Rectal smooth muscle tissue (tissue), 1 donor: Measurements from ENCODE around the gene SMYD3.
"Not testable (repeated sequence)": the region's sequence is repeated elsewhere in the genome, so short reads cannot be mapped to it uniquely, and the experiment has no call there.

Experiments
- H3K27ac ChIP-seq: one replicate; pipeline ENCODE4 v1.7.0; 2013; ENCODE audit warnings: low read depth, low read length, inconsistent platforms
- H3K27me3 ChIP-seq: one replicate; pipeline ENCODE4 v1.7.0; 2013; ENCODE audit warnings: low read length; ENCODE audit not compliant: control insufficient read depth, insufficient read depth
- H3K36me3 ChIP-seq: one replicate; pipeline ENCODE4 v1.7.0; 2013; ENCODE audit warnings: low read length; ENCODE audit not compliant: control insufficient read depth, insufficient read depth
- H3K4me1 ChIP-seq: one replicate; pipeline ENCODE4 v1.7.0; 2013; ENCODE audit warnings: low read length; ENCODE audit not compliant: control insufficient read depth, insufficient read depth
- H3K4me3 ChIP-seq: one replicate; pipeline ENCODE4 v1.7.0; 2013; ENCODE audit warnings: low read length
- H3K9ac ChIP-seq: one replicate; pipeline ENCODE4 v1.7.0; 2013; ENCODE audit warnings: low read length

SMYD3 gene

DNA sequence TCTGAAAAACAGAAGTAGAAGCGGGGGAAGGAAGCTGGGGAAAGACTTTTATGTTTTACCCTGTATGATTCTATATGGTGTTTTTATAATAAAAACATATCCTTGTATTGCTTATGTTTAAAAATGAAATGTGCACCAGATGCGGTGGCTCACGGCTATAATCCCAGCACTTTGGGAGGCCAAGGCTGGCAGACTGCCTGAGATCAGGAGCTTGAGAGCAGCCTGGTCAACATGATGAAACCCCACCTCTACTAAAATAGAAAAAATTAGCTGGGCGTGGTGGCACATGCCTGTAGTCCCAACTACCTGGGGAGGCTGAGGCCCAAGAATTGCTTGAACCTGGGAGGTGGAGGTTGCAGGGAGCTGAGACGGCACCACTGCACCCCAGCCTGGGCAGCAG is 155.4 kb downstream of the SMYD3 start:
- Histone ChIP-seq H3K4me3 (no peak overlapping the region), H3K27ac (no peak overlapping the region), H3K36me3 (no peaks in the 10 kb centered on the region), H3K4me1 (no peaks in the 10 kb centered on the region), H3K27me3 (no peaks in the 10 kb centered on the region), H3K9ac (no peak overlapping the region)

DNA sequence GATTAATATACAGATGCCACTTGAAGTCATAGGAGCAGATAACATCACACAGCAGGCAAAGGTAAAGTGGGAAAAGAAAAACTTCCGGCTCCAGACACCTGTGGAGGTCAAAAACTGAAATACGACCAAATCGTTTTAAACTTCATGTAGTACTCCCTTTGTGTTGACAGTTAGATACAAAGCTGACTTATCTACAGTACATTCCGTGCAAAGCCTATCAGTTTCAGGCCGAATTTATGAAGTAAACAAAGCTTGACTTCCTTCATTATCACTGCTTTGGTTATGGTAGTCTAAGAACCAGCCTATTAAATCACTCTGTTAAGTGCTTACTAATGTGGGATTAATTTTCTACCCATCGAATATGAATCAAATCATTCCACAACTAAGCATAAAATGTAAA is 156.3 kb downstream of the SMYD3 start:
- no peaks in the 10 kb centered on the region for H3K4me1 ChIP-seq
- no peak overlapping the region for H3K9ac ChIP-seq
- H3K4me3 ChIP-seq: no peak overlapping the region
- no peaks in the 10 kb centered on the region for H3K36me3 ChIP-seq
- H3K27ac ChIP-seq: no peak overlapping the region
- no peaks in the 10 kb centered on the region for H3K27me3 ChIP-seq

DNA sequence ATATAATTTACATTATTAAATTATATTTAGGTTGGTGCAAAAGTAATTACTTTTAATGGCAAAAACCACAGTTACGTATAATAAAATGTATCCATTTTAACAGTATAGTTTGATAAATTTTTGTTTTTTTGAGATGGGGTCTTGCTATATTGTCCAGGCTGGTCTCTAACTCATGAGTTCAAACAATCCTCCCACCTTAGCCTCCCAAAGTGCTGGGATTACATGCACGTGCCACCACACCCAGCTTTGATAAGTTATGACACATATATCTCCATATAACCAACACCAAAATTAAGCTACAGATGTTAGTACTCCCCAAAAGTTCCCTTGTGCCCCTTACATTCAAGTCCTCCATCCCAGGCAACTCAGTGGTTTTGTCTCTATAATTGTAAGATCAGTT is 163.1 kb downstream of the SMYD3 start:
- Histone ChIP-seq H3K4me3 (no peak overlapping the region), H3K36me3 (no peaks in the 10 kb centered on the region), H3K4me1 (no peaks in the 10 kb centered on the region), H3K9ac (no peak overlapping the region), H3K27me3 (no peaks in the 10 kb centered on the region), H3K27ac (no peak overlapping the region)

DNA sequence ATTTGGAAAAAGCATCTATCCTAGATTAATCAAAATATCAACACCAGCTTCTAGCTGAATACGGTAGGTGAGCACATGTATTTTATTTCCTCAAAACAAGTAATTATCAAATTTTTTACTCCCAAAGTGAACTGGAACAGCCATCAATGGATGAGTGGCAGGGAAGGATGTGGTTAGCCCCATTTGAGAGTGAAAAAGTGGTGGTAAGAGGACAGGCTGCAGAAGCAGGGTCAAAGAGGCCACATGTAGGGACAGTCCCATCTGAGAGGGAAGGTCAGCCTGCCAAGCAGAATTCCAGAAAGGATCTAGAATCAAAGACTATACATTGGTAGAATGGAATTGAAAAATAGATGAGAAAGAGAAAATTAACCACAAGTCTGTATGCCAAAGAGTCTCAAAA is 163.8 kb downstream of the SMYD3 start:
- Histone ChIP-seq H3K9ac (no peak overlapping the region), H3K4me1 (no peaks in the 10 kb centered on the region), H3K27ac (no peak overlapping the region)

DNA sequence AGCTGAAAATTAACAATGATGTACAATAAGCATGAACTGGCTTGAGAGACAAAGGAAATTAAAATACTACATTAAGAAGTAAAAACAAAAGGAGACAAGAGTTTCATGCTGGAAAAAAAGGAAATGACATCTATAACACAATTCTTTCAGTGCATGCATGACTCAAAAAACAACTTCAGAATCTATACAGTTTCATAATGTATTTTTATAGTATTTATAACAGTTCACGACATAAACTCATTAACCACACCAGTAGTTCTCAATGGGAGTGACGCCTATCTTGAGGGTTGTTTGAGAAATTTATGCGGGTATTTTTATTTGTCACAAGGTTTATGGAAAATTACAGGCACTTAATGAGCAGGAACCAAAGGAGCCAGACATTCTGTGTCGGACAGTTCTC is 168.5 kb downstream of the SMYD3 start:
- H3K27me3 ChIP-seq: no peaks in the 10 kb centered on the region
- no peaks in the 10 kb centered on the region for H3K4me1 ChIP-seq
- no peak overlapping the region for H3K4me3 ChIP-seq
- H3K36me3 ChIP-seq: no peaks in the 10 kb centered on the region
- no peak overlapping the region for H3K27ac ChIP-seq
- H3K9ac ChIP-seq: no peak overlapping the region

More for the DNA sequence above, 163.8 kb downstream of the SMYD3 start:
- no peak overlapping the region for H3K4me3 ChIP-seq
- no peaks in the 10 kb centered on the region for H3K36me3 ChIP-seq
- H3K27me3 ChIP-seq: no peaks in the 10 kb centered on the region

DNA sequence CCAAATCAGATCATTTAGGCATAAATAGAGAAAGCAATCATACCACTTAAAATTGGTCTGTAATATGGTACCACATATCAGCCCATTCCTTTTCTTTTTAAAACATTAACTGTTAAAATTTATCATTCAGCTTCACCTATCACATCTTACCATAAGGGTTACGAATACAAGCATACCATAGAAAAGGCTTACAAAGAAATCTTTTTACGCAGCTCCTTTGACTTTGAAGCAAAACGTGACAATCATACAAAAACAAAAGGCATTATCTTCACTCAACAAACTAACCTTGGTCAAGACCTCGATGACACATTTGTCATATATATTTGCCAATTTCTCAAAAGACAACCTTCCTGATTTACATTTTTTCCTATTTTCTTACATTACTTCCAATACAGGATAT is 169.0 kb downstream of the SMYD3 start:
- Histone ChIP-seq H3K27ac (no peak overlapping the region), H3K27me3 (no peaks in the 10 kb centered on the region), H3K9ac (no peak overlapping the region), H3K4me3 (no peak overlapping the region), H3K4me1 (no peaks in the 10 kb centered on the region), H3K36me3 (no peaks in the 10 kb centered on the region)

DNA sequence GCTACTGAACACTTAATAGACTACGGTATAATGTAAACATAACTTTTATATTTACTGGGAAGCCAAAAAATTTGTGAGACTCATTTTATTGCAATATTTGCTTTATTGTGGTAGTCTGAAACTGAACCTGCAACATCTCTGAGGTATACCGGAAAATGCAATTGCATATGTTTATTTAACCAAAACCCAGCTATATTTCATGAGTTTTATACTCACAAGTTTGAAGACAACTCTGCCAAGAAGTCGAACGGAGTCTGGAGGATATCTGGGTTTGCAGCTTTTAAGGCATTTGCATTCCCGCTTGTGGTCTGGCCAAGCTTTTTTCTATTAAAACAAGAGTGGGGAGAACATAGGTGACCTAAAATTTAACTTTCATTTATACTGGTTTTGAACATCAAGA is 171.9 kb downstream of the SMYD3 start:
- H3K4me1 ChIP-seq: no peaks in the 10 kb centered on the region
- H3K4me3 ChIP-seq: no peak overlapping the region
- H3K36me3 ChIP-seq: no peaks in the 10 kb centered on the region
- no peaks in the 10 kb centered on the region for H3K27me3 ChIP-seq
- no peak overlapping the region for H3K27ac ChIP-seq
- no peak overlapping the region for H3K9ac ChIP-seq

DNA sequence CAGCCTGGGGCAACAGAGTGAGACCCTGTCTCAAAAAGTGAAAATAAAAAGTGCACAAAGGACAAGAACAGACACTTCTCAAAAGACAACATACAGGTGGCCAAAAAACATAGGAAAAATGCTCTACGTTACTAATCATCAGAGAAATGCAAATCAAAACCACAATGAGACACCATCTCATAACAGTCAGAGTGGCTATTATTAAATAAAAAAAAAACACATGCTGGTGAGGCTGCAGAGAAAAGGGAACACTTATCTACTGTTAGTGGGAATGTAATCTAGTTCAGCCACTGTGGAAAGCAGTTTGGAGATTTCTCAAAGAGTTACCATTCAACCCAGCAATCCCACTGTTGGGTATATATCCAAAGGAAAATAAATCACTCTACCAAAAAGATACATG is 173.2 kb downstream of the SMYD3 start:
- Histone ChIP-seq H3K36me3 (no peaks in the 10 kb centered on the region), H3K4me3 (no peak overlapping the region), H3K27ac (no peak overlapping the region), H3K4me1 (no peaks in the 10 kb centered on the region), H3K27me3 (no peaks in the 10 kb centered on the region), H3K9ac (no peak overlapping the region)

DNA sequence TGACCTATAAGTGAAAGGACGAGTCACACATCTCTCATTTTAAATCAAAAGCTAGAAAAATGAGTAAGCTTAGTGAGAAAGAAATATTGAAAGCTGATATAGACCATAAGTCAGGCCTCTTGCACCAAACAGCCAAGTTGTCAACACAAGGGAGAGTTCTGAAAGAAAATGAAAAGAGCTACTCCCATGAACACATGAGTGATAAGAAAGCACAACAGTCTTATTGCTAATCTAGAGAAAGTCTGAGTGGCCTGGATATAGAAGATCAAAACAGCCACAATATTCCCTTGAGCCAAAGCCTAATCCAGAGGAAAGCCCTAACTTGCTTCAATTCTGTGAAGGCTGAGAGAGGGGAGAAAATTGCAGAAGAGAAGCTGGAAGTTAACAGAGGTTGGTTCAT is 175.0 kb downstream of the SMYD3 start:
- no peak overlapping the region for H3K9ac ChIP-seq

DNA sequence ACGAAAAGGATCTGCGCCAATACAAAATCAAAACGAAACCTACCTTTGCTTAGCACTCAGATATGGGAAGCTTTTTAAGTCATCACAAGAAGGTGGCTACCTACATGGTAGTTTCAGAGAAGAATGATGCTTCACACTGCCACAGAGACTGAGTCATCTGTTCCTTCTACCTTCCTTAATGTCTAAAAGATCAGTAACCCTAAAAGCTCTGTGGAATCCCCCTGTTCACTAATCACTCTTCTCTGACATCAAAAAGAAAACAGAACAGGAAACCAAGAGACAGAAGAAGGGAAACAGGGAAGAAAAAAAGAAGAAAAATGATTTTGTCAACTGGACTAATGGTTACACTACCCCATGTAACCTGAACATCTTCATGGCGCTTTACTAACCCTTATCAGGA is 177.2 kb downstream of the SMYD3 start:
- H3K36me3 ChIP-seq: no peaks in the 10 kb centered on the region
- no peak overlapping the region for H3K9ac ChIP-seq
- H3K27ac ChIP-seq: no peak overlapping the region
- no peak overlapping the region for H3K4me3 ChIP-seq
- no peaks in the 10 kb centered on the region for H3K4me1 ChIP-seq
- no peaks in the 10 kb centered on the region for H3K27me3 ChIP-seq

More for the DNA sequence above, 175.0 kb downstream of the SMYD3 start:
- Histone ChIP-seq H3K4me3 (no peak overlapping the region), H3K4me1 (no peaks in the 10 kb centered on the region), H3K27me3 (no peaks in the 10 kb centered on the region), H3K36me3 (no peaks in the 10 kb centered on the region), H3K27ac (no peak overlapping the region)

DNA sequence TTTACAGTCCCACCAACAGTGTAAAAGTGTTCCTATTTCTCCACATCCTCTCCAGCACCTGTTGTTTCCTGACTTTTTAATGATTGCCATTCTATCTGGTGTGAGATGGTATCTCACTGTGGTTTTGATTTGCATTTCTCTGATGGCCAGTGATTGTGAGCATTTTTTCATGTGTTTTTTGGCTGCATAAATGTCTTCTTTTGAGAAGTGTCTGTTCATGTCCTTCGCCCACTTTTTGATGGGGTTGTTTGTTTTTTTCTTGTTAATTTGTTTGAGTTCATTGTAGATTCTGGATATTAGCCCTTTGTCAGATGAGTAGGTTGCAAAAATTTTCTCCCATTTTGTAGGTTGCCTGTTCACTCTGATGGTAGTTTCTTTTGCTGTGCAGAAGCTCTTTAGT is 177.8 kb downstream of the SMYD3 start:
- not testable (repeated sequence) for H3K36me3 ChIP-seq, H3K4me1 ChIP-seq, H3K4me3 ChIP-seq, H3K27ac ChIP-seq, H3K9ac ChIP-seq, H3K27me3 ChIP-seq

DNA sequence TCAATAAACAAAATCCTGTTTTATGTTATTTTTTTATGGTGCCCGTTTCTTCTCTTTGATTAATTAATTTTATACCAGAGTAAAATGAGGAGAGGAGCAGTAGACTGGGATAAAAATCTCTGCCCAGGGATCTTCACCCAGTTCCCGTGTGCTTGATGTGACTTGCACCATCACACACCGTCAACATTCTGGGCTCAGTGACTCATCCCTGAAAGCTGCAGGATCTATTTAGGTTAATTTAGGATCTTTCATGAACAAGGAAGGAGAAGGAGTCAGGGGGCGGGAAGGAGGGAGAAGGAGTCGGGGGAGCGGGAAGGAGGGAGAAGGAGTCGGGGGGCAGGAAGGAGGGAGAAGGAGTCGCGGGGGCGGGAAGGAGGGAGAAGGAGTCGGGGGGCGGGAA is 182.4 kb downstream of the SMYD3 start:
- Histone ChIP-seq H3K27ac (no peak overlapping the region), H3K27me3 (no peaks in the 10 kb centered on the region), H3K36me3 (no peaks in the 10 kb centered on the region), H3K4me3 (no peak overlapping the region), H3K9ac (no peak overlapping the region), H3K4me1 (no peaks in the 10 kb centered on the region)

DNA sequence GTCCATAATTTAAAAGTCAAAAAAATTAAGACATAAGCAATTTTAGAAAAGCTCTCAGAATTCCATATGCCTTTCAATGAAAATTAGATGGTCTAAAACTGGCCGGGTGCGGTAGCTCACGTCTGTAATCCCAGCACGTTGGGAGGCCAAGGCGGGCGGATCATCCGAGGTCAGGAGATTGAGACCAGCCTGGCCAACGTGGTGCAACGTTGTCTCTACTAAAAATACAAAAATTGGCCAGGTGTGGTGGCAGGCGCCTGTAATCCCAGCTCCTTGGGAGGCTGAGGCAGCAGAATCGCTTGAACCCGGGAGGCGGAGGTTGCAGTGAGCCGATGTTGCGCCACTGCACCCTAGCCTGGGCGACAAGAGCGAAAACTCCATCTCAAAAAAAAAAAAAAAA is 183.0 kb downstream of the SMYD3 start:
- not testable (repeated sequence) for H3K4me1 ChIP-seq, H3K27ac ChIP-seq, H3K4me3 ChIP-seq

DNA sequence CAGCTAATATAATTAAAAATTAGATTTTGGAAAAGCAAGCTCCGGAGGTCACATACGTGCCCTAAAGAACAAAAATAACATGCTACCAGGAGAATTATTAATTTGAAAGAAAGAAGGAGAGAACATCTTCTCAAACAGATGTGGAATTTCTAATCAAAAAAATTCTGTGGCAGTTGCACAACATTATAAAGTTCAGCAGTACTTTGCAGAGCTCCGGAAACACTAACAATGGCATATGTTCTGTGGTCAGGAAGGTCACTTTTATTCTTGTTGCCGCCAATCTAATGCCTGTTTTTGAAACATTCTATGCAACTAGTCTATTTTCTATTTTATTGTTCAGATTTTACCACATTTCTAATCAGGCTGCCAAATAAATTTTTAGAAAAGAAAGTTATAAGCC is 186.8 kb downstream of the SMYD3 start:
- no peak overlapping the region for H3K27ac ChIP-seq
- H3K36me3 ChIP-seq: no peaks in the 10 kb centered on the region
- no peaks in the 10 kb centered on the region for H3K4me1 ChIP-seq
- H3K9ac ChIP-seq: no peak overlapping the region
- no peaks in the 10 kb centered on the region for H3K27me3 ChIP-seq
- no peak overlapping the region for H3K4me3 ChIP-seq

More for the DNA sequence above, 183.0 kb downstream of the SMYD3 start:
- not testable (repeated sequence) for H3K27me3 ChIP-seq, H3K9ac ChIP-seq, H3K36me3 ChIP-seq
